H1 (cell line): Measurements from ENCODE around the gene TCF4. TPM values are rescaled to one million over a fixed set of nuclear protein-coding genes. Genes with fewer than 3 reads are reported as not detected.

Experiments used
- CTCF ChIA-PET: fragments of 300-600 bp; sonication (Branson Sonifier 250); formaldehyde crosslinking; loops from one replicate; lab custom pipeline; 2021; ENCODE audit not compliant: partially characterized antibody; lab: Charles Lee
- POLR2A ChIA-PET: fragments of 300-600 bp; sonication (Branson Sonifier 250); formaldehyde crosslinking; loops from one replicate; lab custom pipeline; 2021; ENCODE audit warnings: inconsistent platforms; ENCODE audit not compliant: partially characterized antibody; lab: Charles Lee
- DNase-seq, 2 experiments: peaks; one replicate each; pipeline versions ENCODE4 v3.0.0 to v3.0.0-alpha.2; 2010 to 2022; ENCODE audit warnings: low spot score in 2 of 2, low read depth in 1 of 2, mixed read lengths in 1 of 2
- FAIRE-seq: peaks from 2 replicates; lab custom pipeline; 2011; peaks lifted over from hg19 to GRCh38; lab: Jason Lieb, UNC
- H2AFZ ChIP-seq: 2 replicates; pipeline ENCODE4 v1.8.1; 2012; ENCODE audit warnings: low read length, inconsistent platforms
- H2AK5ac ChIP-seq: 2 replicates; pipeline ENCODE4 v1.6.1; 2013; ENCODE audit warnings: low read depth, low read length
- H2BK120ac ChIP-seq: replicated peaks from 2 replicates; pipeline ENCODE3; 2013; ENCODE audit warnings: low read depth, low read length, inconsistent platforms
- H2BK12ac ChIP-seq: 2 replicates; pipeline ENCODE4 v1.6.1; 2013; ENCODE audit warnings: low read depth, low read length
- H2BK15ac ChIP-seq: 2 replicates; pipeline ENCODE4 v1.6.1; 2013; ENCODE audit warnings: low read length
- H2BK20ac ChIP-seq: 2 replicates; pipeline ENCODE4 v1.6.1; 2013; ENCODE audit warnings: low read length
- H2BK5ac ChIP-seq: 2 replicates; pipeline ENCODE4 v1.6.1; 2013; ENCODE audit warnings: low read depth, low read length
- H3K14ac ChIP-seq: 2 replicates; pipeline ENCODE4 v1.6.1; 2013; ENCODE audit warnings: inconsistent platforms; ENCODE audit not compliant: insufficient read length
- H3K18ac ChIP-seq: 2 replicates; pipeline ENCODE4 v1.6.1; 2013; ENCODE audit warnings: low read length; ENCODE audit errors: extremely low read depth
- H3K23ac ChIP-seq: 2 replicates; pipeline ENCODE4 v1.6.1; 2013; ENCODE audit warnings: inconsistent platforms; ENCODE audit not compliant: insufficient read length
- H3K23me2 ChIP-seq: 2 replicates; pipeline ENCODE4 v1.6.1; 2013; ENCODE audit warnings: low read depth, low read length
- H3K27ac ChIP-seq: 2 replicates; pipeline ENCODE4 v1.6.1; 2011; ENCODE audit warnings: low read depth, low read length, inconsistent platforms
- H3K27me3 ChIP-seq, 4 experiments: replicated peaks in 1 of 4; 1 replicate in 1 of 4; 2 replicates in 3 of 4; pipeline versions ENCODE4 v1.6.1 to v1.8.1; 2011 to 2013; ENCODE audit warnings: low read length in 3 of 4, mild to moderate bottlenecking in 3 of 4, inconsistent platforms in 2 of 4, mixed read lengths in 2 of 4, moderate library complexity in 1 of 4; ENCODE audit not compliant: control insufficient read depth in 3 of 4, insufficient read depth in 3 of 4; ENCODE audit errors: extremely low read depth in 1 of 4
- H3K36me3 ChIP-seq, 4 experiments: 2 replicates each; pipeline versions ENCODE4 v1.6.1 to v1.8.1; 2011 to 2013; ENCODE audit warnings: mild to moderate bottlenecking in 4 of 4, low read length in 3 of 4, moderate library complexity in 2 of 4, control low read depth in 1 of 4, inconsistent platforms in 1 of 4; ENCODE audit not compliant: insufficient read depth in 4 of 4, control insufficient read depth in 2 of 4
- H3K4ac ChIP-seq: replicated peaks from 2 replicates; pipeline ENCODE3; 2013; ENCODE audit warnings: low read length, low read depth, mixed read lengths, inconsistent platforms; ENCODE audit not compliant: insufficient read length
- H3K4me1 ChIP-seq, 4 experiments: replicated peaks in 1 of 4; 1 replicate in 1 of 4; 2 replicates in 3 of 4; pipeline versions ENCODE4 v1.6.1 to v1.8.1; 2011 to 2013; ENCODE audit warnings: low read length in 3 of 4, inconsistent platforms in 2 of 4, mixed read lengths in 1 of 4; ENCODE audit not compliant: insufficient read depth in 4 of 4, control insufficient read depth in 3 of 4
- H3K4me2 ChIP-seq, 2 experiments: 2 replicates each; pipeline versions ENCODE4 v1.6.1 to v1.8.1; 2011 to 2013; ENCODE audit warnings: low read depth in 2 of 2, low read length in 2 of 2, control low read depth in 1 of 2, inconsistent platforms in 1 of 2, mild to moderate bottlenecking in 1 of 2; ENCODE audit not compliant: insufficient read depth in 1 of 2
- H3K4me3 ChIP-seq, 4 experiments: fragments of 200-600, 300-600 bp in 1 of 4; sonication (generic), shearing (Covaris generic), sonication (Bioruptor Twin) in 1 of 4; 2 replicates each; pipeline versions ENCODE4 v1.5.1 to v1.8.1; 2011 to 2016; ENCODE audit warnings: low read length in 4 of 4, low read depth in 3 of 4, control low read depth in 2 of 4, inconsistent platforms in 2 of 4, mild to moderate bottlenecking in 2 of 4, mixed read lengths in 1 of 4, moderate library complexity in 1 of 4; ENCODE audit not compliant: insufficient read depth in 2 of 4; ENCODE audit errors: extremely low read depth in 1 of 4
- H3K56ac ChIP-seq: replicated peaks from 2 replicates; pipeline ENCODE3; 2013; ENCODE audit warnings: low read depth, mild to moderate bottlenecking, mixed read lengths, low read length, inconsistent platforms; ENCODE audit not compliant: insufficient read length
- H3K79me1 ChIP-seq: 2 replicates; pipeline ENCODE4 v1.6.1; 2013; ENCODE audit warnings: low read depth, low read length, control low read depth
- H3K79me2 ChIP-seq, 2 experiments: 2 replicates each; pipeline versions ENCODE4 v1.6.1 to v1.8.1; 2012 to 2013; ENCODE audit warnings: low read length in 2 of 2, mild to moderate bottlenecking in 2 of 2, inconsistent platforms in 1 of 2; ENCODE audit not compliant: insufficient read depth in 2 of 2, control insufficient read depth in 1 of 2
- H3K9ac ChIP-seq, 4 experiments: replicated peaks in 1 of 4; 1 replicate in 1 of 4; 2 replicates in 3 of 4; pipeline versions ENCODE4 v1.6.1 to v1.8.1; 2011 to 2013; ENCODE audit warnings: low read depth in 3 of 4, low read length in 3 of 4, control low read depth in 2 of 4, mild to moderate bottlenecking in 2 of 4, moderate library complexity in 2 of 4, inconsistent platforms in 1 of 4; ENCODE audit errors: extremely low read depth in 1 of 4
- H3K9me3 ChIP-seq, 2 experiments: 2 replicates each; pipeline versions ENCODE4 v1.6.1 to v1.8.1; 2012 to 2013; ENCODE audit warnings: mild to moderate bottlenecking in 2 of 2, moderate library complexity in 2 of 2, control low read depth in 1 of 2, inconsistent platforms in 1 of 2, low read depth in 1 of 2, low read length in 1 of 2, mixed read lengths in 1 of 2; ENCODE audit not compliant: insufficient read depth in 2 of 2
- H4K20me1 ChIP-seq, 2 experiments: replicated peaks in 1 of 2; 2 replicates each; pipeline versions ENCODE3 to v1.8.1; 2011 to 2013; ENCODE audit warnings: inconsistent platforms in 2 of 2, low read length in 2 of 2, mild to moderate bottlenecking in 1 of 2; ENCODE audit not compliant: insufficient read depth in 2 of 2, control insufficient read depth in 1 of 2
- H4K5ac ChIP-seq: 2 replicates; pipeline ENCODE4 v1.6.1; 2013; ENCODE audit warnings: low read length, low read depth, mixed read lengths, inconsistent platforms; ENCODE audit not compliant: insufficient read length
- H4K8ac ChIP-seq: 2 replicates; pipeline ENCODE4 v1.8.0; 2013; ENCODE audit warnings: mild to moderate bottlenecking, moderate library complexity, low read length, inconsistent platforms; ENCODE audit not compliant: insufficient read depth; ENCODE audit errors: extremely low read depth
- H4K91ac ChIP-seq: replicated peaks from 2 replicates; pipeline ENCODE3; 2013; ENCODE audit warnings: low read length, mixed read lengths, inconsistent platforms; ENCODE audit not compliant: insufficient read length
- CREB1 ChIP-seq: IDR thresholded peaks from 2 replicates; pipeline ENCODE4 v1.6.1; 2012; ENCODE audit warnings: inconsistent platforms
- EGR1 ChIP-seq: IDR thresholded peaks from 2 replicates; pipeline ENCODE4 v1.6.1; 2011; ENCODE audit warnings: low read depth, low read length, borderline replicate concordance
- GABPA ChIP-seq: IDR thresholded peaks from 2 replicates; pipeline ENCODE4 v1.6.1; 2011; ENCODE audit warnings: mild to moderate bottlenecking, low read length, moderate library complexity, borderline replicate concordance; ENCODE audit not compliant: insufficient read depth
- GTF2F1 ChIP-seq: IDR thresholded peaks from 2 replicates; pipeline ENCODE4 v1.6.1; 2012; ENCODE audit warnings: low read depth, low read length, improper control_type of control experiment, borderline replicate concordance
- HDAC2 ChIP-seq, 2 experiments: fragments of 300-600 bp in 1 of 2; sonication (generic) in 1 of 2; IDR thresholded peaks; 2 replicates each; pipeline ENCODE4 v1.6.1; 2011 to 2012; ENCODE audit warnings: low read depth in 2 of 2, low read length in 2 of 2, mild to moderate bottlenecking in 2 of 2, moderate library complexity in 2 of 2, borderline replicate concordance in 1 of 2, inconsistent platforms in 1 of 2
- KDM1A ChIP-seq: fragments of 200-600, 300-600 bp; sonication (generic); IDR thresholded peaks from 2 replicates; pipeline ENCODE4 v1.7.1; 2016; ENCODE audit warnings: mild to moderate bottlenecking, low read length, borderline replicate concordance
- POLR2AphosphoS5 ChIP-seq: IDR thresholded peaks from 2 replicates; pipeline ENCODE4 v1.6.1; 2011; ENCODE audit warnings: low read depth, low read length
- RAD21 ChIP-seq, 2 experiments: IDR thresholded peaks in 1 of 2; conservative IDR thresholded peaks in 1 of 2; 2 replicates each; pipeline ENCODE4 v1.6.1; 2011; ENCODE audit warnings: low read depth in 2 of 2, low read length in 2 of 2, improper control_type of control experiment in 1 of 2, inconsistent platforms in 1 of 2, mild to moderate bottlenecking in 1 of 2, moderate library complexity in 1 of 2
- SIN3A ChIP-seq, 2 experiments: IDR thresholded peaks in 1 of 2; conservative IDR thresholded peaks in 1 of 2; 2 replicates each; pipeline ENCODE4 v1.6.1; 2011 to 2012; ENCODE audit warnings: low read length in 2 of 2, improper control_type of control experiment in 1 of 2, low read depth in 1 of 2, mild to moderate bottlenecking in 1 of 2
- SRF ChIP-seq: IDR thresholded peaks from 2 replicates; pipeline ENCODE4 v1.6.1; 2011; ENCODE audit warnings: mild to moderate bottlenecking, low read depth, low read length, moderate library complexity
- polyA plus RNA-seq, 7 experiments: library from polyadenylated mRNA; depleted of rRNA in 3 of 7; stranded (reverse) in 5 of 7; unstranded in 2 of 7; fragments of >200 nt in 5 of 7; fragments of 200-250 nt in 2 of 7; gene quantifications; 1 replicate in 5 of 7; 2 replicates in 1 of 7; 4 replicates in 1 of 7; pipeline versions ENCODE4 v1.2.1 to v1.2.3, GENCODE V29; 2011 to 2013; ENCODE audit warnings: missing spikeins in 2 of 7, mixed read lengths in 2 of 7
- total RNA-seq: library from RNA; stranded (reverse); fragmentation: NEBNext Ultra II Directional; extraction: Animal tissue kit (Norgen Biotek cat#: 25700); gene quantifications from 2 replicates; pipeline ENCODE4 v1.2.1, GENCODE V29; 2021
- TF ChIP-seq, protein P1 (sequence below): IDR thresholded peaks from 2 replicates; pipeline ENCODE4 v1.6.1; 2012; ENCODE audit warnings: low read length, inconsistent platforms

The TCF4 gene
- total and polyA plus RNA-seq, 2 of the 8 experiments (the other 6 are each of a cell fraction or from before 2014, with no cell fraction given), result 59.3 to 118 TPM

DNA sequence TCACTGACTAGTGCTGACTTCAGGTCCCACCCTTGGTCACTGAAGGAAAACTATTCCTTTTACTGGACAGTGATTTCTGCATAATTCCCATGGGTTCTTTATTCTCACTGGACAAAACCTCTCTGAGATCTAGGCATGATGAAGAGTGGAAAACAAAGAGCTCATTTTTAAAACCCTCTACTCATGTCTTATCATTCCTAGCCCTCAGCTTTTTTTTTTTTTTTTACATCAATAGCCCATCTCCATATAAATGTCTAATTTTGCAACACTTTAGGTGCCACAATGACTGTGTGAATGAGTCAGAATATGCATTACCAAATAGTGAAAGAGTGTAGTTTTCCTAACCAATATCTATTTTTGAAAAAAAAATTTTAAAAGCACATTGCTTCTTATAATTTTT, 74.8 kb downstream of the TCF4 start:
- Histone ChIP-seq H4K91ac (no peak overlapping the region), H3K79me1 (peaks cover 2% of the 10 kb centered on the region; the same call in 1 of the 2 replicates), H3K23ac (no peak overlapping the region), H2BK20ac (no peak overlapping the region), H2AK5ac (no peak overlapping the region), H3K18ac (no peak overlapping the region), H2BK12ac (no peak overlapping the region), H3K9ac (no peak overlapping the region), H3K9me3 (no peaks in the 10 kb centered on the region), H4K8ac (no peak overlapping the region), H2BK120ac (no peak overlapping the region), H2BK15ac (no peak overlapping the region), H2BK5ac (no peak overlapping the region), H3K4ac (no peak overlapping the region), H3K23me2 (no peaks in the 10 kb centered on the region), H4K20me1 (peaks cover 0 to 2% of the 10 kb centered on the region in 2 experiments), H3K27me3 (peaks cover 0 to 1% (median 0%) of the 10 kb centered on the region in 4 experiments; a peak in 1 of 7 replicates), H3K4me2 (no peak overlapping the region), H3K56ac (no peak overlapping the region), H3K27ac (no peak overlapping the region), H3K79me2 (peaks cover 0 to 84% of the 10 kb centered on the region in 2 experiments; a peak in 3 of 4 replicates), H3K14ac (no peak overlapping the region), H3K4me1 (peaks cover 0 to 12% (median 9%) of the 10 kb centered on the region in 4 experiments; a peak in 5 of 7 replicates), H3K36me3 (no peaks in the 10 kb centered on the region; a peak in 1 of 8 replicates), H4K5ac (no peak overlapping the region), H2AFZ (no peak overlapping the region), H3K4me3 (no peak overlapping the region)
- POLR2A ChIA-PET, result interaction anchor here (0.6 to 1.4 kb wide), 4 partner anchors 9 to 530 kb away, joined by 3 to 4 read pairs (median 4); no protein-coding TSS in a partner anchor
- no peak for DNase-seq
- CTCF ChIA-PET, result interaction anchor here (0.7 to 1.3 kb wide), 5 partner anchors 13 to 129 kb away, joined by 3 to 4 read pairs (median 3); no protein-coding TSS in a partner anchor
- FAIRE-seq, result no peak
- no peak for TF ChIP-seq RAD21 (IDR thresholded peaks at IDR 0.05 in 1 of 2, conservative IDR thresholded peaks at IDR 0.05 in 1 of 2; ENCODE audit: low read depth in 2 of 2, low read length in 2 of 2)
- TF ChIP-seq GTF2F1, result no peak
- TF ChIP-seq SIN3A (conservative IDR thresholded peaks at IDR 0.05 in 1 of 2, IDR thresholded peaks at IDR 0.05 in 1 of 2; ENCODE audit: low read depth in 1 of 2, low read length in 2 of 2), result no peak
- no peak for TF ChIP-seq KDM1A
- TF ChIP-seq SRF, result no peak
- TF ChIP-seq EGR1, result no peak
- TF ChIP-seq HDAC2 (IDR thresholded peaks at IDR 0.05; ENCODE audit: borderline replicate concordance in 1 of 2, low read depth in 2 of 2, low read length in 2 of 2), result no peak
- no peak for TF ChIP-seq CREB1
- TF ChIP-seq, protein P1, sequence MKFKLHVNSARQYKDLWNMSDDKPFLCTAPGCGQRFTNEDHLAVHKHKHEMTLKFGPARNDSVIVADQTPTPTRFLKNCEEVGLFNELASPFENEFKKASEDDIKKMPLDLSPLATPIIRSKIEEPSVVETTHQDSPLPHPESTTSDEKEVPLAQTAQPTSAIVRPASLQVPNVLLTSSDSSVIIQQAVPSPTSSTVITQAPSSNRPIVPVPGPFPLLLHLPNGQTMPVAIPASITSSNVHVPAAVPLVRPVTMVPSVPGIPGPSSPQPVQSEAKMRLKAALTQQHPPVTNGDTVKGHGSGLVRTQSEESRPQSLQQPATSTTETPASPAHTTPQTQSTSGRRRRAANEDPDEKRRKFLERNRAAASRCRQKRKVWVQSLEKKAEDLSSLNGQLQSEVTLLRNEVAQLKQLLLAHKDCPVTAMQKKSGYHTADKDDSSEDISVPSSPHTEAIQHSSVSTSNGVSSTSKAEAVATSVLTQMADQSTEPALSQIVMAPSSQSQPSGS, result no peak
- TF ChIP-seq POLR2AphosphoS5, result no peak
- TF ChIP-seq GABPA, result no peak
